ENCODE data around the gene SPIB.
"Not testable (repeated sequence)": the region's sequence is repeated elsewhere in the genome, so short reads cannot be mapped to it uniquely, and the experiment has no call there.

Gene SPIB

GRCh38 chr19:50435221-50435620 is 16.5 kb downstream of the SPIB start:
- no peak for DNase-seq (ENCODE audit: low read depth in 1 of 2, low spot score in 1 of 2)

GRCh38 chr19:50435627-50436026 is 16.9 kb downstream of the SPIB start:
- no peak for DNase-seq (ENCODE audit: low read depth in 1 of 2, low spot score in 1 of 2)

- DNase-seq (ENCODE audit: low read depth in 1 of 2, low spot score in 1 of 2) = no peak
Measured at GRCh38 chr19:50437862-50438449, 19.2 kb downstream of the SPIB start.

GRCh38 chr19:50439130-50439529 is 20.4 kb downstream of the SPIB start:
- not testable (repeated sequence) for DNase-seq (ENCODE audit: low read depth in 1 of 2, low spot score in 1 of 2)

- DNase-seq (ENCODE audit: low read depth in 1 of 2, low spot score in 1 of 2) = no peak
Measured at GRCh38 chr19:50444059-50444458, 25.3 kb downstream of the SPIB start.

GRCh38 chr19:50447053-50447452 is 28.3 kb downstream of the SPIB start:
- no peak for DNase-seq (ENCODE audit: low read depth in 1 of 2, low spot score in 1 of 2)

- no peak for DNase-seq (ENCODE audit: low read depth in 1 of 2, low spot score in 1 of 2)
Measured at GRCh38 chr19:50447750-50448149, 29.0 kb downstream of the SPIB start.

GRCh38 chr19:50449236-50449899 is 30.6 kb downstream of the SPIB start:
- DNase-seq (ENCODE audit: low read depth in 1 of 2, low spot score in 1 of 2) = no peak

- no peak for DNase-seq (ENCODE audit: low read depth in 1 of 2, low spot score in 1 of 2)
Measured at GRCh38 chr19:50450369-50451222, 31.9 kb downstream of the SPIB start.

- DNase-seq (ENCODE audit: low read depth in 1 of 2, low spot score in 1 of 2) = no peak
Measured at GRCh38 chr19:50451223-50451534, 32.4 kb downstream of the SPIB start.

- DNase-seq (ENCODE audit: low read depth in 1 of 2, low spot score in 1 of 2) = no peak
Measured at GRCh38 chr19:50453243-50453642, 34.5 kb downstream of the SPIB start.

GRCh38 chr19:50455992-50456391 is 37.3 kb downstream of the SPIB start:
- DNase-seq (ENCODE audit: low read depth in 1 of 2, low spot score in 1 of 2) = no peak

- DNase-seq (ENCODE audit: low read depth in 1 of 2, low spot score in 1 of 2) = no peak
Measured at GRCh38 chr19:50457300-50457699, 38.6 kb downstream of the SPIB start.

- no peak for DNase-seq (ENCODE audit: low read depth in 1 of 2, low spot score in 1 of 2)
Measured at GRCh38 chr19:50458396-50459066, 39.8 kb downstream of the SPIB start.

GRCh38 chr19:50459067-50459456 is 40.3 kb downstream of the SPIB start:
- no peak for DNase-seq (ENCODE audit: low read depth in 1 of 2, low spot score in 1 of 2)

- no peak for DNase-seq (ENCODE audit: low read depth in 1 of 2, low spot score in 1 of 2)
Measured at GRCh38 chr19:50459638-50460037, 40.9 kb downstream of the SPIB start.

GRCh38 chr19:50460161-50460765 is 41.5 kb downstream of the SPIB start:
- no peak for DNase-seq (ENCODE audit: low read depth in 1 of 2, low spot score in 1 of 2)

- DNase-seq (ENCODE audit: low read depth in 1 of 2, low spot score in 1 of 2) = peak in 1 of 2 donors; percentile 52
Measured at GRCh38 chr19:50461066-50461875, 42.5 kb downstream of the SPIB start.

GRCh38 chr19:50462970-50463369 is 44.2 kb downstream of the SPIB start:
- no peak for DNase-seq (ENCODE audit: low read depth in 1 of 2, low spot score in 1 of 2)

GRCh38 chr19:50464348-50464747 is 45.6 kb downstream of the SPIB start:
- DNase-seq (ENCODE audit: low read depth in 1 of 2, low spot score in 1 of 2) = no peak

- DNase-seq (ENCODE audit: low read depth in 1 of 2, low spot score in 1 of 2) = no peak
Measured at GRCh38 chr19:50465000-50465399, 46.3 kb downstream of the SPIB start.

Data from activated CD4-positive, alpha-beta T cell treated with anti-CD3 and anti-CD28 coated beads, Interleukin-2, amount 50 U/mL, for 24 hours (primary cell).